ENCODE results near the gene EOLA2.
"Not testable (repeated sequence)": the region's sequence is repeated elsewhere in the genome, so short reads cannot be mapped to it uniquely, and the experiment has no call there.

Gene EOLA2

GRCh38 chrX:149932150-149932549 lies 6.1 kb downstream of the EOLA2 start:
- not testable (repeated sequence) for DNase-seq

GRCh38 chrX:149931355-149931754 lies 6.9 kb downstream of the EOLA2 start:
- not testable (repeated sequence) for DNase-seq

GRCh38 chrX:149929400-149929799 lies 8.9 kb downstream of the EOLA2 start, which contains the start of gene HSFX4:
Gene HSFX4, plus strand, starts transcription at chrX:149929573. Its CDS starts 72 bp downstream, at chrX:149929645.
- not testable (repeated sequence) for DNase-seq

- DNase-seq = not testable (repeated sequence)
Observed at GRCh38 chrX:149928635-149929034, 9.7 kb downstream of the EOLA2 start.

- DNase-seq = not testable (repeated sequence)
Observed at GRCh38 chrX:149927964-149928258, 10.4 kb downstream of the EOLA2 start.

GRCh38 chrX:149927245-149927963 lies 10.9 kb downstream of the EOLA2 start:
- DNase-seq = not testable (repeated sequence)

GRCh38 chrX:149924434-149924833 lies 13.9 kb downstream of the EOLA2 start:
- not testable (repeated sequence) for DNase-seq

- not testable (repeated sequence) for DNase-seq
Observed at GRCh38 chrX:149923836-149924235, 14.5 kb downstream of the EOLA2 start.

- DNase-seq = no peak
Observed at GRCh38 chrX:149916745-149917392, 21.4 kb downstream of the EOLA2 start.

- DNase-seq = no peak
Observed at GRCh38 chrX:149910178-149910695, 28.1 kb downstream of the EOLA2 start.

GRCh38 chrX:149909324-149910177 lies 28.7 kb downstream of the EOLA2 start:
- no peak for DNase-seq

- no peak for DNase-seq
Observed at GRCh38 chrX:149908727-149909126, 29.6 kb downstream of the EOLA2 start.

- no peak for DNase-seq
Observed at GRCh38 chrX:149908308-149908707, 30.0 kb downstream of the EOLA2 start.

GRCh38 chrX:149903889-149904748 lies 34.2 kb downstream of the EOLA2 start:
- DNase-seq = no peak

- no peak for DNase-seq
Observed at GRCh38 chrX:149898554-149898953, 39.7 kb downstream of the EOLA2 start.

- not testable (repeated sequence) for DNase-seq
Observed at GRCh38 chrX:149890828-149891227, 47.5 kb downstream of the EOLA2 start.

Data from NCI-H446 treated with DMSO at 0.1 percent for 48 hours (cell line).